ENCODE data around the gene GGT5.

Gene GGT5

DNA sequence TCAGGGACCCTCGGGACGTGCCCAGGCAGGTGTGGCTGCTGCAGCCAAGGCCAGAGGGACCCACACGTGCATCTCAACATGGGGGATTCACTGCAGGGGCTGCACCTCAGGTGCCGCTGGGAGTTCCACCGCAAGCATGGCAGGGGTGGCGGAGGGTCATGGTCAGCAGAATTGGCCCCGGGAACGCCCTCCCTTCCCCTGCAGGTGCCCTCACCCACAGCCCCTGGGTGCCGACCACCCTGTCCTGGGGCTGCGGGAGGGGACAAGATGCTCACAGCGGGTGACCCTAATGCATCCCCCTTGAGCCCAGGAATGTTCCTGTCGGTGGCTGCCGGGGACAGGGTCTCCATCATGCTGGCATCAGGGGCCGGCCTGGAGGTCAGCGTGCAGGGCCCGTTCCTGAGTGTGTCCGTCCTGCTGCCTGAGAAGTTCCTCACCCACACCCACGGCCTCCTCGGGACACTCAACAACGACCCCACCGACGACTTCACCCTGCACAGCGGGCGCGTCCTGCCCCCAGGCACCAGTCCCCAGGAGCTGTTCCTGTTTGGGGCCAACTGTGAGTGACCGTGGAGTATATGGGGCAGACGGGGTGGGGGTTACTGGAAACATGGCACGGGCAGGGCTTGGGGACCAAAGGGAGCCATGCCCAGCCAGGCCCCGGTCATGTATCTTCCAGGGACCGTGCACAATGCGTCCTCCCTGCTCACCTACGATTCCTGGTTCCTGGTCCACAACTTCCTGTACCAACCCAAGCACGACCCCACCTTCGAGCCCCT is 57.8 kb downstream of the GGT5 start:
- no peaks in the 10 kb centered on the region for H3K9me2 ChIP-seq (replicated peaks; ENCODE audit: control insufficient read depth, low read length)
- no peaks in the 10 kb centered on the region for H3K27me3 ChIP-seq (ENCODE audit: control insufficient read depth, low read length)
- no peak overlapping the region for H3K27ac ChIP-seq (ENCODE audit: low read depth, low read length)
- no peaks in the 10 kb centered on the region for H3K79me2 ChIP-seq (ENCODE audit: control insufficient read depth, low read length)
- H3F3A ChIP-seq (ENCODE audit: control insufficient read depth, insufficient read depth), result no peaks in the 10 kb centered on the region
- H3K36me3 ChIP-seq (ENCODE audit: control insufficient read depth, low read length), result no peaks in the 10 kb centered on the region
- no peak overlapping the region for H3K4me2 ChIP-seq (ENCODE audit: low read length)
- TF ChIP-seq, protein P1, sequence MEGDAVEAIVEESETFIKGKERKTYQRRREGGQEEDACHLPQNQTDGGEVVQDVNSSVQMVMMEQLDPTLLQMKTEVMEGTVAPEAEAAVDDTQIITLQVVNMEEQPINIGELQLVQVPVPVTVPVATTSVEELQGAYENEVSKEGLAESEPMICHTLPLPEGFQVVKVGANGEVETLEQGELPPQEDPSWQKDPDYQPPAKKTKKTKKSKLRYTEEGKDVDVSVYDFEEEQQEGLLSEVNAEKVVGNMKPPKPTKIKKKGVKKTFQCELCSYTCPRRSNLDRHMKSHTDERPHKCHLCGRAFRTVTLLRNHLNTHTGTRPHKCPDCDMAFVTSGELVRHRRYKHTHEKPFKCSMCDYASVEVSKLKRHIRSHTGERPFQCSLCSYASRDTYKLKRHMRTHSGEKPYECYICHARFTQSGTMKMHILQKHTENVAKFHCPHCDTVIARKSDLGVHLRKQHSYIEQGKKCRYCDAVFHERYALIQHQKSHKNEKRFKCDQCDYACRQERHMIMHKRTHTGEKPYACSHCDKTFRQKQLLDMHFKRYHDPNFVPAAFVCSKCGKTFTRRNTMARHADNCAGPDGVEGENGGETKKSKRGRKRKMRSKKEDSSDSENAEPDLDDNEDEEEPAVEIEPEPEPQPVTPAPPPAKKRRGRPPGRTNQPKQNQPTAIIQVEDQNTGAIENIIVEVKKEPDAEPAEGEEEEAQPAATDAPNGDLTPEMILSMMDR (IDR thresholded peaks at IDR 0.05; ENCODE audit: low read depth, low read length, poor library complexity, severe bottlenecking), result no peak
- no peak for TF ChIP-seq EZH2phosphoT487 (IDR thresholded peaks at IDR 0.05; ENCODE audit: borderline replicate concordance, low read length)
- no peaks in the 10 kb centered on the region for H3K9me3 ChIP-seq (ENCODE audit: control insufficient read depth, insufficient read depth, low read length)
- no peak overlapping the region for H3K4me3 ChIP-seq (ENCODE audit: low read length)
- H4K20me1 ChIP-seq (ENCODE audit: control insufficient read depth, insufficient read depth, low read depth, low read length), result no peaks in the 10 kb centered on the region
- no peaks in the 10 kb centered on the region for H3K4me1 ChIP-seq (ENCODE audit: control insufficient read depth, low read length)

DNA sequence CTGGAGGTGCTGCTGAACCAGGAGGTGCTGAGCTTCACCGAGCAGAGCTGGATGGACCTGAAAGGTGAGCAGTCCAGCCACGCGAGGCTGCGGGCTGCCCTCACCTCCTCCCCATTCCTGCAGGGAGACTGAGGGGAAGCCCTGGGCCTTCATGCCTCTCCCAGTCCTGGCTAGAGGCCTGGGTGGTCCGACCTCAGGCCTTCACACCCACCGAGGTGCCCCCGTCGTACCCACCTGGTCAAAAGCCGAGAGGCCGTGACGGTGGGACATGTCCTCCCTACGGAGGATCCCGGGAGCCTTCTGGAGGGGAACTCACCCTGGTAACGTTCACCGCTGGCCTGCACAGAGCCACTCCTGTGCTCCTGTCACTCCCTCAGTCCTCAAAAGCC is 58.5 kb downstream of the GGT5 start:
- Histone ChIP-seq H3K9me2 (replicated peaks; ENCODE audit: control insufficient read depth, low read length) (no peaks in the 10 kb centered on the region), H3K27me3 (ENCODE audit: control insufficient read depth, low read length) (no peaks in the 10 kb centered on the region), H3K4me2 (ENCODE audit: low read length) (no peak overlapping the region), H3K4me3 (ENCODE audit: low read length) (no peak overlapping the region), H3K9me3 (ENCODE audit: control insufficient read depth, insufficient read depth, low read length) (no peaks in the 10 kb centered on the region), H3K36me3 (ENCODE audit: control insufficient read depth, low read length) (no peaks in the 10 kb centered on the region), H3F3A (ENCODE audit: control insufficient read depth, insufficient read depth) (no peaks in the 10 kb centered on the region), H3K4me1 (ENCODE audit: control insufficient read depth, low read length) (no peaks in the 10 kb centered on the region), H3K27ac (ENCODE audit: low read depth, low read length) (no peak overlapping the region), H3K79me2 (ENCODE audit: control insufficient read depth, low read length) (no peaks in the 10 kb centered on the region), H4K20me1 (ENCODE audit: control insufficient read depth, insufficient read depth, low read depth, low read length) (no peaks in the 10 kb centered on the region; the same call in 1 of the 2 replicates)
- TF ChIP-seq, protein P1 (IDR thresholded peaks at IDR 0.05; ENCODE audit: low read depth, low read length, poor library complexity, severe bottlenecking), result no peak
- no peak for TF ChIP-seq EZH2phosphoT487 (IDR thresholded peaks at IDR 0.05; ENCODE audit: borderline replicate concordance, low read length)

DNA sequence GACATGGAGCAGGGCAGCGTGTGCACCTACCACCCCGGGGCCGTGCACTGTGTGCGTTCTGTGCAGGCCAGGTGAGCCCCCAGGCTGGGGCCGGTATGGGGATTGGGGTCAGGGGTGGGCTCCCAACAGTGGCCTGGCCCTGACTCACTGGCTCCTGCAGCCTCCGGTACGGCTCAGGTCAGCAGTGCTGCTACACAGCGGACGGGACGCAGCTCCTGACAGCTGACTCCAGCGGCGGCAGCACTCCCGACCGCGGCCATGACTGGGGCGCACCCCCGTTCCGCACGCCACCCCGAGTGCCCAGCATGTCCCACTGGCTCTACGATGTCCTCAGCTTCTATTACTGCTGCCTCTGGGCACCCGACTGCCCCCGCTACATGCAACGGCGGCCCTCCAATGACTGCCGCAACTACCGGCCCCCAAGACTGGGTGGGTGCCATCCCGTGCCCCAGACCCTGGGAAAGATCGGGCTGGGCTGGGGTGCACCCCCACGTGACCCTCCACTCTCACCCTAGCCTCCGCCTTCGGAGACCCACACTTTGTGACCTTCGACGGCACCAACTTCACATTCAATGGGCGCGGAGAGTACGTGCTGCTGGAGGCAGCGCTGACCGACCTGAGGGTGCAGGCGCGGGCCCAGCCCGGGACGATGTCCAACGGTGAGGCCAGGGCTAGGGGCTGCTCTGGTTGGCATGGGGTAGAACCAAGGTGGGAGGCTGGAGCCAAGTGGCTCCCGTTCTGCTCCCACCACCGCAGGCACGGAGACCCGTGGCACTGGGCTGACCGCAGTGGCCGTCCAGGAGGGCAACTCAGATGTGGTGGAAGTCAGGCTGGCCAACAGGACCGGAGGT is 59.2 kb downstream of the GGT5 start:
- Histone ChIP-seq H3K27ac (ENCODE audit: low read depth, low read length) (no peak overlapping the region), H3F3A (ENCODE audit: control insufficient read depth, insufficient read depth) (no peaks in the 10 kb centered on the region), H3K4me3 (ENCODE audit: low read length) (no peak overlapping the region), H3K4me2 (ENCODE audit: low read length) (no peak overlapping the region), H3K27me3 (ENCODE audit: control insufficient read depth, low read length) (no peaks in the 10 kb centered on the region), H3K36me3 (ENCODE audit: control insufficient read depth, low read length) (no peaks in the 10 kb centered on the region), H3K9me2 (replicated peaks; ENCODE audit: control insufficient read depth, low read length) (no peaks in the 10 kb centered on the region), H3K4me1 (ENCODE audit: control insufficient read depth, low read length) (no peaks in the 10 kb centered on the region), H4K20me1 (ENCODE audit: control insufficient read depth, insufficient read depth, low read depth, low read length) (no peaks in the 10 kb centered on the region; the same call in 1 of the 2 replicates), H3K79me2 (ENCODE audit: control insufficient read depth, low read length) (no peaks in the 10 kb centered on the region), H3K9me3 (ENCODE audit: control insufficient read depth, insufficient read depth, low read length) (no peaks in the 10 kb centered on the region)
- TF ChIP-seq, protein P1 (IDR thresholded peaks at IDR 0.05; ENCODE audit: low read depth, low read length, poor library complexity, severe bottlenecking), result no peak
- no peak for TF ChIP-seq EZH2phosphoT487 (IDR thresholded peaks at IDR 0.05; ENCODE audit: borderline replicate concordance, low read length)
